ENCODE measurements around the gene PSTPIP2.

The PSTPIP2 gene

GRCh38 chr18:46071653-46072375 lies at the start of gene PSTPIP2:
TSS of gene PSTPIP2 (minus strand) at chr18:46072260. CDS start at chr18:46072188, 72 bp downstream.
- peak; percentile 54 for DNase-seq

GRCh38 chr18:46113751-46114150 lies 41.7 kb upstream of the PSTPIP2 start:
- peak; percentile 2 for DNase-seq

GRCh38 chr18:46110406-46110805 lies 38.3 kb upstream of the PSTPIP2 start:
- DNase-seq, result no peak

GRCh38 chr18:46109386-46109785 lies 37.3 kb upstream of the PSTPIP2 start:
- DNase-seq, result no peak

- DNase-seq, result peak; percentile 97
Measured at GRCh38 chr18:46104128-46104911, 32.3 kb upstream of the PSTPIP2 start, which contains the start of gene HAUS1. TSS of gene HAUS1 (plus strand) at chr18:46104385. CDS start at chr18:46104412, 27 bp downstream.

- DNase-seq, result no peak
Measured at GRCh38 chr18:46099463-46099862, 27.4 kb upstream of the PSTPIP2 start.

- peak; percentile 98 for DNase-seq
Measured at GRCh38 chr18:46098616-46098933, 26.5 kb upstream of the PSTPIP2 start.

GRCh38 chr18:46097801-46098615 lies 25.9 kb upstream of the PSTPIP2 start, which contains the start of gene ATP5F1A:
TSS of gene ATP5F1A (minus strand) at chr18:46098296. CDS start at chr18:46098231, 65 bp downstream.
- DNase-seq, result peak; percentile 95

- DNase-seq, result no peak
Measured at GRCh38 chr18:46097431-46097800, 25.4 kb upstream of the PSTPIP2 start.

GRCh38 chr18:46096651-46097300 lies 24.7 kb upstream of the PSTPIP2 start:
- DNase-seq, result peak; percentile 50

GRCh38 chr18:46095532-46095931 lies 23.5 kb upstream of the PSTPIP2 start:
- DNase-seq, result no peak

GRCh38 chr18:46088501-46088900 lies 16.4 kb upstream of the PSTPIP2 start:
- DNase-seq, result peak; percentile 95

GRCh38 chr18:46084431-46084830 lies 12.4 kb upstream of the PSTPIP2 start:
- no peak for DNase-seq

- DNase-seq, result no peak
Measured at GRCh38 chr18:46080156-46080555, 8.1 kb upstream of the PSTPIP2 start.

GRCh38 chr18:46079336-46079735 lies 7.3 kb upstream of the PSTPIP2 start:
- no peak for DNase-seq

GRCh38 chr18:46073474-46074331 lies 1.6 kb upstream of the PSTPIP2 start:
- peak; percentile 76 for DNase-seq

- DNase-seq, result no peak
Measured at GRCh38 chr18:46072959-46073358, 899 bp upstream of the PSTPIP2 start.

GRCh38 chr18:46072376-46072867 lies 362 bp upstream of the PSTPIP2 start:
- DNase-seq, result no peak

- DNase-seq, result no peak
Measured at GRCh38 chr18:46070815-46071652, 1.0 kb downstream of the PSTPIP2 start.

GRCh38 chr18:46070232-46070631 lies 1.8 kb downstream of the PSTPIP2 start:
- DNase-seq, result no peak

GRCh38 chr18:46069524-46069923 lies 2.5 kb downstream of the PSTPIP2 start:
- no peak for DNase-seq
